IPS-18a (cell line): ENCODE results near the gene URB1.
"Not testable (repeated sequence)": the region's sequence is repeated elsewhere in the genome, so short reads cannot be mapped to it uniquely, and the experiment has no call there.

Source experiments
- H3K27ac ChIP-seq: one replicate; pipeline ENCODE4 v1.5.1; 2013; ENCODE audit warnings: low read length
- H3K27me3 ChIP-seq: one replicate; pipeline ENCODE4 v1.6.1; 2013; ENCODE audit warnings: mild to moderate bottlenecking, low read length; ENCODE audit not compliant: control insufficient read depth, insufficient read depth
- H3K36me3 ChIP-seq: one replicate; pipeline ENCODE4 v1.6.1; 2013; ENCODE audit warnings: low read depth, low read length; ENCODE audit not compliant: control insufficient read depth
- H3K4me1 ChIP-seq: one replicate; pipeline ENCODE4 v1.6.1; 2013; ENCODE audit warnings: low read depth, low read length; ENCODE audit not compliant: control insufficient read depth
- H3K4me3 ChIP-seq: one replicate; pipeline ENCODE4 v1.5.1; 2013; ENCODE audit warnings: low read length
- H3K9ac ChIP-seq: one replicate; pipeline ENCODE4 v1.6.1; 2013; ENCODE audit warnings: mild to moderate bottlenecking, low read length, moderate library complexity
- H3K9me3 ChIP-seq: one replicate; pipeline ENCODE4 v1.6.1; 2013; ENCODE audit warnings: low read depth, low read length; ENCODE audit not compliant: control insufficient read depth

Gene URB1, protein sequence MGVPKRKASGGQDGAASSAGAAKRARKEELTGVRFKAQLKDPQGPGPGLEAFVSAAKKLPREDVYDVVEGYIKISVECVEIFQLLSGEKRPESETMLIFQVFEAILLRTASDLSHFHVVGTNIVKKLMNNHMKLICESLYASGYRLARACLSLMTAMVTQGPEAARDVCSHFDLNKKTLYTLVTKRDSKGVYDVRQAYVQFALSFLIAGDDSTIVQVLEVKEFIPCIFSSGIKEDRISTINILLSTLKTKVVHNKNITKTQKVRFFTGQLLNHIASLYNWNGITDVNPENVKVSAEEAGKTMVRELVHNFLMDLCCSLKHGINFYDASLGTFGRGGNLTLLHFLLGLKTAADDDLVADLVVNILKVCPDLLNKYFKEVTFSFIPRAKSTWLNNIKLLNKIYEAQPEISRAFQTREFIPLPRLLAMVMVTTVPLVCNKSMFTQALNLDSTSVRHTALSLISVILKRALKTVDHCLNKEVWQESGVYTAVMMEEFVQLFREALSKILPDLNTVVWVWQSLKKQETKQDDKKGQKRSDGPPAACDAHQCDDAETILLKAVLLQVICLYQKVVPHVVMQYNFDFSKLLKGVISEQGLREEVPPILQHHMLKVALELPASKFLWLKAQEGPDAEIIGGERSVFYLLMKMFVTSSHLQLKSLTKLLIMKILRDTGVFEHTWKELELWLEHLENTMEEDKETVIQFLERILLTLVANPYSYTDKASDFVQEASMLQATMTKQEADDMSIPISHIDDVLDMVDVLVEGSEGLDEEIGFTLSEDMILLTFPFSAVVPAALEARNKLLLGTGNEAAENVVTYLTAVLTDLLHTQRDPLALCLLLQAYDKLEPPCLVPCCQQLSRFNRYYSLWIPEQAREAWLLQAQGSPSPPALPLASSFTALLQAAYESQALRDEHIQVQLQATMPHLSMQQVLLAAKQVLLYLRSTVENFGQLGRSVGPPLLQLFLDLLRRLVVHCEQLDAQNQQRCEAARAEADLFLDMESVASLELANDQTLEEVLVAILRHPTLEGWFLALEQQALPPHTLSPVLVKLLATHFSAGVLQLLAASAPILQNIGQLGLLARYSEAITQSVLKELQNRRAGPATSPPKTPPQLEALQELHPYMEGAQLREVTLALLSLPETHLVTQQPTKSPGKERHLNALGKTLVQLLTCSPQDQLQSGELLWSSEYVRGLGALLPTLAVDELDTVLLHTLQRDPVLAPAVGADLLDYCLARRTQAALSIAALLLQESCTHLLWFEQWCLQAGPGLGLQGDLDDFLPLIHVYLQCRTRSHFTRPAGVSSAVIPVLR (N-terminal part only)

GRCh38 chr21:32392880-32393676 is at the start of gene URB1:
Gene URB1 (minus strand): TSS chr21:32393012. CDS start chr21:32392910, 102 bp downstream.
- H3K27ac ChIP-seq = peak within 1 kb of the TSS; percentile 51

GRCh38 chr21:32437729-32438128 is 44.9 kb upstream of the URB1 start:
- no peaks in the 10 kb centered on the region for H3K4me1 ChIP-seq
- H3K27ac ChIP-seq = no peak overlapping the region
- no peaks in the 10 kb centered on the region for H3K27me3 ChIP-seq
- no peaks in the 10 kb centered on the region for H3K9me3 ChIP-seq
- no peaks in the 10 kb centered on the region for H3K36me3 ChIP-seq
- no peak overlapping the region for H3K9ac ChIP-seq
- no peak overlapping the region for H3K4me3 ChIP-seq

More at GRCh38 chr21:32392880-32393676, at the start of gene URB1:
- Histone ChIP-seq H3K4me3 (peak within 1 kb of the TSS; percentile 95), H3K27me3 (peaks cover 15% of the 10 kb centered on the region), H3K4me1 (no peaks in the 10 kb centered on the region), H3K36me3 (no peaks in the 10 kb centered on the region), H3K9me3 (no peaks in the 10 kb centered on the region), H3K9ac (peak within 1 kb of the TSS; percentile 76)

DNA sequence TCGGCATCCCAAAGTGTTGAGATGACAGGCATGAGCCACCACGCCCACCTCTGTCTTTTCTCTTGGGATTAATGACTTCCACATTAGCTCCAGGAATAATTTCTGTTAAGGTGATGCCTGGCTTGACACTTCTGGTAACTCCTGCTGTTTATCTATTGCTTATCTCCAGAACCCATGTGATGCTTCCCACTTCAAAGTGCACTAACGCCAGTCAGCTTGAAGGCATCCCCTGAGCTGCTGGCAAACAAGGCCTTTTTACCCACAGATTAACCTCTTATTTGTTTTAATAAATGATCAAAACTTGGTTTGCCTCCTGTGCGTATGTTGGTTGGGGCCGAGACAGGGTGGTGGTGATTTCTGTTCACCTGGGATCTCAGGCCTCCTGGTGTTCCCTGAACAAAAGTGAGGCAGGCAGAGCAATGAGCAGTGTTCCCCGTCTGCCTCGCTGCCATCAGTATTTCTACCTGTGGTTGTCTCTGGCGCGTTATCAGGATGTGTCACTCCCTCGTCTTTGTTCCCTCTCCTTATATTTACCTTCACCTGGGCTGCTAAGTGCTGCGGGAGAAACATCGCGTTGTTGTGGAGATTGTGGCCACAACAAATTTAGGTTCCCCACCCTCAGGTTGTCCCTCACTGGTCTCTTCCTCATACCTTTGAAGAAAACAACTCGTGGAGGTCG is 40.3 kb upstream of the URB1 start:
- not testable (repeated sequence) for H3K9me3 ChIP-seq, H3K9ac ChIP-seq, H3K27me3 ChIP-seq, H3K4me1 ChIP-seq, H3K4me3 ChIP-seq, H3K27ac ChIP-seq, H3K36me3 ChIP-seq

DNA sequence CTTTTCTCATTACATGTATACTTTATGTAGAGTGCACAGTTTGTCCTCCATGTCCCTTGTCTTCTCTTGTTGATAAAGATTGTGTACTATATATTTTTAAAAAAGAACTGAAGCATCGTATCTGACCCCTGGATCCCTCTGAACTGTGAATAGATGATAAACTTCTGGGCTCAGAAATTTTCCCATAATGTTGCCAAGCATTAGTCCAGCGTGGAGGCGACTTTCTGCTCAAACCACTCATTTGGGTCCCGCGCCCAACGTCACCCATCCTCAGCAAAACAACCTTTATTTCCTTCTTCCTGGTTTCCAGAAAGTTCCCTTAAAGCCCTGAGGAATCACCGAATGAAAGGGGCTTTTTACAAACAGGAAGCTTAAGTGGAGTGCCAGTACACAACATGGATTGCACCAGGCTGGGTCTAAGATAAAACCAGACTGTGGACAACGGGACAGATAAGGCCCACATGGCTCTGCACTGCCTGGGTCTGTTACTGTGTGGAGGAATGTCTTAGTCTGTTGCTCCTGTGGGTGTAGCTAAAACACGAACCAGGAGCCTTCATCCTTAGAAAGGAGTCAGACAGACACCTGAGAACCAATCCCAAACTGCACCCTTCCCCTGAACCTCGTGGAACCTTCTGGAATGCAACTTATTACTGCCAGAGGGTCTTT is 35.3 kb upstream of the URB1 start:
- H3K4me3 ChIP-seq = no peak overlapping the region
- H3K27me3 ChIP-seq = no peaks in the 10 kb centered on the region
- H3K9me3 ChIP-seq = no peaks in the 10 kb centered on the region
- no peaks in the 10 kb centered on the region for H3K36me3 ChIP-seq
- no peak overlapping the region for H3K27ac ChIP-seq
- H3K4me1 ChIP-seq = no peaks in the 10 kb centered on the region
- no peak overlapping the region for H3K9ac ChIP-seq

- Histone ChIP-seq H3K9ac (no peak overlapping the region), H3K36me3 (no peaks in the 10 kb centered on the region), H3K27ac (no peak overlapping the region), H3K9me3 (no peaks in the 10 kb centered on the region), H3K4me1 (no peaks in the 10 kb centered on the region), H3K4me3 (no peak overlapping the region), H3K27me3 (no peaks in the 10 kb centered on the region)
Observed at GRCh38 chr21:32426592-32427051, 33.8 kb upstream of the URB1 start.

DNA sequence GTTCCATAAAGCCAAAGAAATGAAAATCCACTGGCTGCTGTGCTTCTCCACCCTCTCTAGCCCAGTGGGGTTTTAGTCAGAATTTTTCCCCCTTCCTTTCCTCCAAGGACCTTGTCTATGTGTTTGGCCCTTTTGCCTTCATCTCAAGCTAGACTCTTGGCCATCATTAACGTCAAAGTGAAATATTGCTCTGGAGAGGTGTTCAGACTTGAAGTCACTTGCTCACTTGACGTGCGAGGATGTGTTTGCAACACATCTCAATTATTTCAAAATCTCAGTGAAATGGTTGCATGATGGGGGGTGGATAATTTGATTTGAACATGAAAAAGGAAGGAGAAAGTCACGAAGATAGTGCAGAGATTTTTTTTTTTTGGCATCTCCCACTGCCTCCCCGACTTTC is 33.3 kb upstream of the URB1 start:
- Histone ChIP-seq H3K9ac (no peak overlapping the region), H3K27ac (no peak overlapping the region), H3K4me1 (no peaks in the 10 kb centered on the region), H3K36me3 (no peaks in the 10 kb centered on the region), H3K27me3 (no peaks in the 10 kb centered on the region), H3K4me3 (no peak overlapping the region), H3K9me3 (no peaks in the 10 kb centered on the region)

- H3K36me3 ChIP-seq = no peaks in the 10 kb centered on the region
- H3K4me1 ChIP-seq = no peaks in the 10 kb centered on the region
- no peak overlapping the region for H3K9ac ChIP-seq
- H3K9me3 ChIP-seq = no peaks in the 10 kb centered on the region
- no peaks in the 10 kb centered on the region for H3K27me3 ChIP-seq
- H3K4me3 ChIP-seq = no peak overlapping the region
- no peak overlapping the region for H3K27ac ChIP-seq
Observed at GRCh38 chr21:32425628-32426027, 32.8 kb upstream of the URB1 start.

DNA sequence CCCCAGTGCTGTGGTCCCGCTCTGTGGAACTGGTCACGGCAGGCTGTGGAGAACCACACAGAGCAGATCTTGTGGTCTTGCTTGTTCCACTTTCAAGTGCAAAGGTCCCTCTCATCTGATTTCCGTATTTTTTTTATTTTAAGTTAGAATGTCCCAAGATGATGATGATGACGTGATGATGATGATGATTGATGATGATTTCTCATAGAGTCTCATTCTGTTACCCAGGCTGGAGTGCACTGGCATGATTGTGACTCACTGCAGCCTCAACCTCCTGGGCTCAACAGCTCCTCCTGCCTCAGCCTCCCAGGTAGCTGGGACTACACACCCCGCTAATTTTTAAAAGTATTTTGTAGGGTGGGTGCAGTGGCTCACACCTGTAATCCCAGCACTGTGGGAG is 31.9 kb upstream of the URB1 start:
- Histone ChIP-seq H3K27ac (no peak overlapping the region), H3K9me3 (no peaks in the 10 kb centered on the region), H3K27me3 (no peaks in the 10 kb centered on the region), H3K36me3 (no peaks in the 10 kb centered on the region), H3K4me1 (no peaks in the 10 kb centered on the region), H3K9ac (no peak overlapping the region), H3K4me3 (no peak overlapping the region)

GRCh38 chr21:32424191-32424535 is 31.4 kb upstream of the URB1 start:
- Histone ChIP-seq H3K9ac (no peak overlapping the region), H3K4me3 (no peak overlapping the region), H3K27ac (no peak overlapping the region), H3K9me3 (no peaks in the 10 kb centered on the region), H3K4me1 (no peaks in the 10 kb centered on the region), H3K36me3 (no peaks in the 10 kb centered on the region), H3K27me3 (no peaks in the 10 kb centered on the region)
